Right ventricle myocardium inferior (tissue), 1 donor: ENCODE measurements around the gene ST6GAL1. TPM values are rescaled to one million over a fixed set of nuclear protein-coding genes. Genes with fewer than 3 reads are reported as not detected.
A peak's percentile ranks its signal among the peaks of the same experiment; 100 is the strongest.

Experiments used
- ATAC-seq: fragments of 200-7000 bp; cut with Tn5 transposase; one replicate; pipeline ENCODE4 v1.9.1; 2020; ENCODE audit warnings: mild to moderate bottlenecking, moderate library complexity
- DNase-seq: peaks from one replicate; pipeline ENCODE4 v3.0.0; 2021; ENCODE audit errors: missing footprints
- intact Hi-C: fragments of 100-400 bp; cut with DNase I; formaldehyde crosslinking; loops from one replicate; pipeline ENCODE4 v1.11.0; 2022
- total RNA-seq: library from RNA; stranded (reverse); fragmentation: NEBNext Ultra II Directional; extraction: Animal tissue kit (Norgen Biotek cat#: 25700); gene quantifications from one replicate; pipeline ENCODE4 v1.2.1, GENCODE V29; 2021
- donor health status: DM: no; HTN: yes; CAD: no; lungs with severe emphysema.

ST6GAL1 gene
- total RNA-seq, 1 donor from 2014 or later, result 77.1 TPM

DNA sequence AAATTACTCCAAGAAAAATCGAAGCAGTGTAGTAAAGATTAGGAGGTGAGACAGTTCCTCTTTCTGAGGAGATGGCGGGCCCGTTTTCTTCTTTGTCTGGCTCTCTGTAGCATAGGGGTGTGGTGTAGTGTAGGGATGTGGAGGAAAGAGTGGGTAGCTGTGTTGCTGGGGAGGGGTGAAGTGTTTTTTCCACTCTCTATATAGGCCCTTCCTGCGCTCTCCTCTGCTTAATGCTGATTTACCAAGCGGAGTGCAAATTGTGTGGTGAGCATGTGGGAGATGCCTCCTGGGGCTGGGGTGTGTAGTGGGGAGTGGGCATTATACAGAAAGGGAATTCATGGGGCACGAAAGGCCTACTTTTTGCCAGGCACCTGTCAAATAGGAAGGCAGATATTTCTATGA lies 94.9 kb downstream of the ST6GAL1 start:
- ATAC-seq, result no peak
- intact Hi-C loops, result no loop called here

DNA sequence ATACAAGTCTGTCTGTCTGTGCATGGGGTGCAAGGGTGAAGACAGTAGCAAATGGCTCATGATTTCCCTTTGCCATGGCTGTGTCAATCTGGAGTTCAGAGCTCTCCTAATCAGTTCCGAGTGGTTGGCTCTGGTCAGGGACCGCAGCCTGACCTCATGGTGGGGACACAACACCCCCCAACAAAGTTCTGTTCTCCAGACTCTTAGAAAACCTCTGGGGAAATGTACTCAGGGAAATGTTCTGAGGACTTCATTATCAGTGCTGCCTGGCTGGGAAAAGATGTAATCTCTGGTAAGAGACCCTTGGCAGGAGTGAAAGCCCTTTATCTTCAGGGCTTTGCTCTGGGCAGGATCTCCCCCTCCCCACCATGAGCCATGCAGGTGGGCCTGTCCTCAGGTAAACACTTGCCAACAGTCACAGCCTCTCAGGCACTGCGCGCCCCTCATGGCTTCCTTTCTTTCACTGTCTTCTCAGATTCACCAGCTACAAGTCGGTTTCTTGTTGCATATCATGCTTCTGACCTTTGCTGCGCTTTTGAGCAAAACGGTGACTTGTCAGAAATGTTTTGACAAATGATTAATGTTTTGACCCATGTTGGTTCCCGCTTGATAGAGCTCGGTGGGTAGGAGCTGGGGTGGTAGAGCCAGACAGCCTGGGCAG lies 95.5 kb downstream of the ST6GAL1 start:
- ATAC-seq (peak; percentile 24), DNase-seq (no peak)
- intact Hi-C loops, result no loop called here

More for the DNA sequence above, 94.9 kb downstream of the ST6GAL1 start:
- no peak for DNase-seq

DNA sequence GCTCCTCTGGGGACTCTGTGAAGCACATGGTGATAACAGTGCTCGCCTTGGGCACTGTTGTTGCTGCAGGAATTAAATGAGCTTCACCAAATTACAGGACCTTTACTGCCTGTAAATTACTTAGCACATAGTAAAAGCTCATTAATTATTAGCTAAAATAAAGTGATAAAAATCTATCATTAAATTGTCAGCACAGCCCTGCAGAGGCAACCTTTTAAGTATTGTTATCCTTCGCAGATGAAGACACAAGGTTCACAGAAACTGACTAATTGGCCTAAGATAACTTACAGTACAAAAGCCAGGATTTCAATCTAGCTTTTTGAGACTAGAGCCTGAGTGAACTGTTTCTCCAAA lies 96.0 kb downstream of the ST6GAL1 start:
- ATAC-seq, result no peak
- intact Hi-C loops, result no loop called here
- no peak for DNase-seq

DNA sequence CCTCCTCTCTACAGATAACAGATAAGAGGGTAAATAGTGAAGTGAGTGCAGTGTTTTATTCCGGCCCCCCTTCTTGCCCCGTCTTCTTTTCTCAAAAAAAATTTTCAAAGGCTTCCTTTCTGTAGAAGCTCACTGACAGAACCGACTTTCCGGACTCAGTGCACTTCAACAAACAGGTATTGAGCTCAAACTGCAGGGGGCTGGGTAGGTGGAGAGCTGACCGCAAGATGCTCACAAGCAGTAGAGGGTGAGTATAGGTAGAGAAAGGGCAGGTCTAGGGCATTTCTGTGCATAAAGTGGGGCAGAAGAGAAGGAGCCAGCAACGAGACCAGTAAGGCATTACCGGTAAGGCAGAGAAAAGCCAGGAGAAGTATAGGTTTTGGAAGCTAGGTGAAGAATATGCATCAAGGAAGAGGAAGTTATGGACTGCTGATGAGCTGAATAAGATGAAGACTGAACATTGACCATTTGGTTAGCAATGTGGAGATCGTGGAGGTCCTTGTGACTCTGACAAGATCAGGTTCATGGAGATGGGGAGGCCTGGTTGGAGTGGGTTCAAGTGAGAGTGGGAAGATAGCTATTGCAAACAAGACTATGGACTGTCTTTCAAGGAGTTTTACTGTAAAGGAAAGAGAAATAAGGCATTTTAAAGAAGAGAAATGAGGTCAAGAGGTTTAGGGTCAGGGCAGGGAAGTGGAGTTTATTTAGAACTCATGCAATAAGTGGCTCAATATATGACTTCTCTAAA lies 97.4 kb downstream of the ST6GAL1 start:
- intact Hi-C loops, result no loop called here
- ATAC-seq, result no peak
- DNase-seq, result no peak

DNA sequence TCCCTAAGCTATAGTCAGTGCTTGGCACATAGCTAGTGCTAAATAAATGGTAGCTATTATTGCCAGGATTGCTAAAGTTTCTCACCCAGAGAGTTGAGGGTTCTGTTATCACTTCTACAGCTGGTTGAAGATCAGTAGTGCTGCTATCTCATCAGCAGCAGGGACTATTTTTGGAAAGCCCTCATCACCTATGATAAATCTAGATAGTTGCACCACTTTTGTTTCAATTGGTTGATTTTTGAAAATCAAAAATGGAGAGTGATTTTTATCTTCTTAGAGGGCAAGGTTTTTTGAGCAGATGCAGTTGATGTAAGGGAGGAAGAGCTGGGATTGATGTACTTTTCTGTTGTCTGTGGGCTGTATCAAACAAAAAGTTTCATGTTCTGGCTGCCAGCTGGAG lies 101.6 kb downstream of the ST6GAL1 start:
- DNase-seq, result no peak
- no peak for ATAC-seq
- intact Hi-C loops, result no loop called here

DNA sequence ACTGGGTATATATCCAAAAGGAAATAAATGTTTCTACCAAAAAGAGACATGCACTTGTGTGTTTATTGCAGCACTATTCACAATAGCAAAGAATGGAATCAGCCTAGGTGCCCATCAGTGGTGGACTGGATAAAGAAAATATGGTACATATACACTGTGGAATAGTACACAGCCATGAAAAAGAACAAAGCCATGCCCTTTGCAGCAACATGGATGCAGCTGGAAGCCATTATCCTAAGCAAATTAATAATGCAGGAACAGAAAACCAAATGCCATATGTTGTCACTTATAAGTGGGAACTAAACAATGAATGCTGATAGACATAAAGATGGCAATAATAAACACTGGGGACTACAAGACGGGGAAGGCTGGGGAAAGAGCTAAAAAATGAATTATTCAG lies 106.1 kb downstream of the ST6GAL1 start:
- DNase-seq (no peak), ATAC-seq (no peak)
- intact Hi-C loops, result no loop called here

DNA sequence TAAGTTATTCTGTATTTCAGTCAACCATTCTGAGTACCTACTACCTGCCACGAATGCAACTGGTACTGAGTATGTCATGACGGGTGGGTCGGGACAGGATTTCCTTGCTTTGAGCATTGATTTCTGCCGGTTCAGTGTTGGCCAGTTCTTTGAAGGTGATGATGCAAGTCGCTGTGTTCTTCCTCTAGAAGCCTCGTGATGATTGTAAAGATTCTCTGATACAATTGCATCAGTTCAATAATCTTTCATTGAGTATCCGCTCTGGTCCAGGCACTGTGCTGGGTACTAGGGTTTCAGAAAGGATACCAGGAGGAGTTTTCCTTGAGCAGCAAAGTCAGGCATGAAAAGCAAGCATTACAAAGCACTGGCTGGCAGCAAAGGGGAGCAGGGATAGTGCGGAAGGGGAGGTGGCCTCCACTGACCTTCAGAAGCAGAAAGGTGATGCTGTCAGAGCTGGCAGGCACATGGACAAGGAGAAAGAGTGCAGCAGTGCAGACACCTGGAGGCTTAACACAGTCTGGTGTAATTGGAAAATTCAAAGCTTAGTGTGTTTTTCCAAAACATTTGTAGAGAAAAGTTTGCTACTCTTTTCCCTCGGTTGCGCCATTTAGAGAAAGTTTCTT lies 108.9 kb downstream of the ST6GAL1 start:
- ATAC-seq (no peak), DNase-seq (no peak)
- intact Hi-C loops, result no loop called here

DNA sequence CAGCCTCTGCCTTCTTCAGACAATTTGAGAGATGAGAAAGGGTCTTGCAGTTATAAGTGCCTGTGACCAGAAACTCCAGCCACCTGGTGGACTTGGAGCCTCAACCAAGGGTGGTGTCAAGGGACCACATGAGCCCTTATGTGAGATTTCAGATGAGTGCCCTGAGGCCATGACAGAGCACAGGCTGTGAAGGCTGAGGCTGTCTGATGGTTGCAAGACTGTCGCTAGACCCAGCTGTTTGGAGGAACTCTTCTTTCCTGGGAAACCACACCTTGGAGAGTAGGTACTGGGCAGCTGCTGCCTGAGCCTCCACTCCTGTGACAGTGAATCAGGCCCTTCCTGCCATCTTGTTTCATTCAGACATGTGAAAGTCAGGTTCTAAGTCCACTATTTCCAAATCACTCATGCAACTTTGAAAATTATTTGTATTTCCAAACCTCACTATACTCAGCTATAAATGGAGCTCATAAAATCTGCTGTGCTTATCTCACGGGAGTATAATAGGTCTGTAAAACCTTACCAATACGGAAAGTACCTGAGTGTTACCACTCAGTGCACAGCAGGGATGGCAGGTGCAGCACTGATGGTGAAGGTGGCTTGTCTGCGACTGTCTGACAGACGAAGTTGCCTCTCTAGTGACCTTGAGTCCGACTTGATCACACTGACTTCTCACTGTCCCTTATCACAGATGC lies 109.5 kb downstream of the ST6GAL1 start:
- intact Hi-C loops, result no loop called here
- no peak for DNase-seq
- no peak for ATAC-seq

DNA sequence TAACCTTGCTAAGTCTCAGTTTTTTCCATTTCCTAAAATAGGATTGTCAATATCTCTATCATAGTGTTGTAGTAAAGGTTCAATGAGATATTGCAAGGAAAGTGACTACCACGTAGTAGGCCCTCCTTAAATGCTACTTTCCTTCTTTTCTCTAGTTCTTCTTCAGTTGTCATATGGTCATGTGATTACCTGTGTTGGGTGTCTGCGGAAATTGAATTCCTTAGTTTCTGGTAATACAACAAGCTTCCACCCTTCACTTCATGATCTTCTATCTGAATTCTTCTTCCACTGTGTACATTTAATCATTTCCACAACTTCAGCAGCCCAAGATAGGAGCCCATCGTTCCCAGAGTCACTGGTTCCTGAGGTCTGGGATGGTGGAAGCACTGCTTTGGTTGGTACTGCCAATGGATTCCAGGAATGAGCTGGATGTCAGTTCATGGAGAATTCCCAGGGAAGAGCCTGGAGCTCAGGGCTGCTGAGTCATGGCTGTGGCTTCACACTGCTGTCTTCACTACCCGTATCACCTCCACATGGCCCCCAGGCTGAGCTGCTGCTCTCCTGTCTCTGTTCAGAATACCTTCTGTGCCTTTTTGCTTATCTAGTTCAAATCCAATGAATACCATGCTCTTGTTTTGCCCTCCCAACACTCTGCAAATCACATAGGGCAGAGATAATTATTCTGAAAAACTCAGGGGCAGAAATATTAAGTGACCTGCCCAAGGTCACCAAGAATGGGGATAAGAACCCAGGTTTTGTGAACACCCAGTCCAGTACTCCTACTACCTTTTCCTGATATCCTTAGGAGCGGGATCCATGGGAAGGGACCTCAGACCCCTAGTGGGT lies 110.4 kb downstream of the ST6GAL1 start:
- DNase-seq, result no peak
- intact Hi-C loops, result no loop called here
- ATAC-seq, result no peak

DNA sequence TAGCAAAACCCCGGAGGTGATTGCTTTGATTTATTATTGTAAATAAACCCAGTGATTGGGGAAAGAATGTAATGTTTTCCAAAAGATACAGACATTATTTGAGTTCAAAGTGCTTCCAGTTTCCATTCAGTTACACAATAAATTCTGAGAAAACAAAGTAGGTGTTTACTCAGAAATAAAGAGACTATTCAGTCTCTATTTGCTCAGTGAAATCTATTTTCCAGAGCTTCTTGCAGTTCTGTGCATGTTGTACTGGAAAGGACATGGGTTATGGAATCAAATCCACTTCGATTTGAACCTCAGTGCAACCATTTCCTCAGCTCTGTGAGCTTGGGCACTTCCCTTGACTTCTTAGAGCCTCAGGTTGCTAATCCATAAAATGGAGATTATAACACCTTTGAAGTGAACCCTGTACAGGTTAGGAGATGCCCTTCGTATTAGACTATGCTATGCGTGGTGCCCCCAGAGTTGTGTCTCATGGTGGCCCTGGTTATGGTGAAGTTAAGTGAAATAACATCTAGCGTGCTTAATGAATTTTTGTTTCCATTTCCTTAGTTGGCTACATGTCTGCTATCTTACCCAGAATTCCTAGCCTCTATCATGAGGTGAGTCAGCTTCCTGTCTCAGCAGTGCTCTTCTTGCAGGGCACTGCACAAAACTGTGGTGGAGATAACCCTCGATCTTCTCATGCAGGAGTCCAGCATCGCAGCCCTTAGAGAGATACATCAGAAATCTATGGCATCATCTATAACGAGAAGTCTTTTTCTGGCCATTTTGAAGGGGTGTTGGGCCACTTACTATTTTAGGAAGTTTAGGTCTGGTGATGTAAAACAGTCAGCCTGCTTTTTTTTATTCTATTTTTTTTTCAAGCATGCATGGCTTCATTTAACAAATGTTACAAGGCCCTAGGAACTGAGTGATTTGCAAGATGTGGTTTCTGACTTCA lies 111.3 kb downstream of the ST6GAL1 start:
- no peak for DNase-seq
- intact Hi-C loops, result no loop called here
- ATAC-seq, result no peak

DNA sequence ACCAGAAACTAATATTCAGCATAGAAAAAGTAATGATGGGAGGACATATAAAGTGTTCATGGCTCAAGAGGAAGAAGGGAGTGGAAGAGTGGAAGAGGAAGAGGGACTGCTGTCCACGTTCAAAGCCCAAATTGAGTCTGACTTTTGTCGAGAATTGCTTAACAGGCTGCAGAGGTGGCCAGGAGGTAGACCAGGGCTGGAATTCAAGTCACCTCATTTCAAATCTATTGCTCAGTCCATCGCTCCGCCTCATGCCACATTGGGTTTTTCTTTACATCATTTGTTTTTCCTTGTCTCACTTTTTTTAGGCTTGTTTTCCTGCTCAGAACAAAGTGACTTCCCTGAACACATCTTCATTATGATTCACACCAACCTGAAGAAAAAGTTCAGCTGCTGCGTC lies 112.0 kb downstream of the ST6GAL1 start:
- intact Hi-C loops, result no loop called here

DNA sequence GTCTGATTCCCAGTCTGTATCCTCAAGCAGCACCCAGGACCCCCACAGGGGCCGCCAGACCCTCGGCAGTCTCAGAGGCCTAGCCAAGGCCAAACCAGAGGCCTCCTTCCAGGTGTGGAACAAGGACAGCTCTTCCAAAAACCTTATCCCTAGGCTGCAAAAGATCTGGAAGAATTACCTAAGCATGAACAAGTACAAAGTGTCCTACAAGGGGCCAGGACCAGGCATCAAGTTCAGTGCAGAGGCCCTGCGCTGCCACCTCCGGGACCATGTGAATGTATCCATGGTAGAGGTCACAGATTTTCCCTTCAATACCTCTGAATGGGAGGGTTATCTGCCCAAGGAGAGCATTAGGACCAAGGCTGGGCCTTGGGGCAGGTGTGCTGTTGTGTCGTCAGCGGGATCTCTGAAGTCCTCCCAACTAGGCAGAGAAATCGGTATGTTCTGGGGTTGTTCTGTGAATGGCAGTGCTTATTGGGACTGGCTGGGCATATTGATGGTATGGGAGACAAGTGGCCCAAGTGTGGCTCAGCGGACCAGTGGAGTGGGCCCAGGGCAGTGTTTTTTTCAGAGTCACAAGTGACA lies 112.6 kb downstream of the ST6GAL1 start:
- ATAC-seq (no peak), DNase-seq (no peak)
- intact Hi-C loops, result no loop called here

More for the DNA sequence above, 112.0 kb downstream of the ST6GAL1 start:
- ATAC-seq (no peak), DNase-seq (no peak)

DNA sequence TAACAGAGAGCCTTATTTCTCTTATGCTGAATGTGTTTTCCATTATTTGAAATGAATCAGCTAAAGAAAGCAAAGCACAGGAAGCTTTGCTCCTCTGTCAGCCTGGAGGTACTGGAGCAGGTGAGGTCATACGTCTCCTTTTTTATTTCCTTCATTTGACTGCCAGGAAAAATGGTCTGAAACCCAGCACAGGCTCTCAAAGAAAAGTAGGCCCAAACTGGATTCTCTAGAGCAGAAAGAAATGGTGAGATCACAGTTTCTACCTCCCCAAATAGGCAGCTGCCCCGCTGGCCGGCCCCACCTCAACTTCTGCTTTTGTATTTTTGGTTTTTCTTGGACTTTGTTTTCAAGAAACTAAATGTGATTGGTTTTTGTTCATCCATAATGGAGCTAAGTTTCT lies 113.9 kb downstream of the ST6GAL1 start:
- intact Hi-C loops, result no loop called here
- DNase-seq (no peak), ATAC-seq (no peak)

DNA sequence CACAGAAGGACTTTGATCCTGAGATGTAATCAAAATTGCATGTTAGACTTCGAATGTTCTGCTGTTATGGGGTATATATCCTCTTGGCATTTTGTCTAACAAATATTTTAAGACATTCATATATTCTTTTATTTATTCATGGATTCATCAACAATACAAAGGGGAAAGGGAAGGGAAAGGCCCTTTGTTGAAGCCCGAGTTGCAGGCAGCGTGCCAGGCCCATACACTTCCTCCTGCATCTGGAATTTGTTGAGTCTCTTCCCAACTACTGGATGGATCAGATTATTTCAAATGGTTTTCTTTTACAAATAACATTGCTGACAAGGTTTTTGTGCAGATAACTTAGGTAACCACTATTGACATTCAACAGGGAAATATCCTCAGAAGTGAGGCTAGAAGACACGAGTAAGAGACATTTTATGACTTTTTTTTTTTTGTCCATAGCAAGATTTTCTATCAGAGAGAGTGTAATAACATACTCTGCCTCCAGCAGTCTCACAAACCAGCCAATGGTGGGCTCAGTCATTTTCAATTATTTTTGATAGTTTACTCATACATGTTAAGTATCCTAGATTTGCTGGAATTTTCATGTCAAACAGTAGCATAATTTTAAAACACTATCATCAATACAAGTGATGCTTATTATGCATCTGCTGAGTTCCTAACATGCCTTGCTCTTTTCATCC lies 114.7 kb downstream of the ST6GAL1 start:
- ATAC-seq (no peak), DNase-seq (no peak)
- intact Hi-C loops, result no loop called here

DNA sequence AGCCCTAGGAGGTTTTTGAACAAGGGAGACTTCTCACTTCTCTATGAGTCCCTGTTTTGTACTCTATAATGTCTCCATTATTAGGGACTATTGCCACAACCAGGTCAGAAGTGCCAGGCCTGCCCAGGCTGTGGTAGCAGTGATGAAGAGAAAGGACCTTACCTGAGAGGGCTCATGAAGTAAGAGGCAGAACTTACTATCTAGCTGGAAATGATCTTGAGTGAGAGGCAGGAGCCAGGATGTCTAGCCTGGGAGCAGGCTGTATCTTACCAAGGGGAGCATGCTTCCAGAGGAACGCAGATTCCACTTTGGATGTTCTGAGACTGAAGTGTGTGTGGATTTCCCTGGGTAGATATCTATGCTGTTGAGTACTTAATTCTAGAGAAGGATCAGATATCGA lies 115.7 kb downstream of the ST6GAL1 start:
- intact Hi-C loops, result no loop called here
- DNase-seq, result no peak
- ATAC-seq, result no peak

DNA sequence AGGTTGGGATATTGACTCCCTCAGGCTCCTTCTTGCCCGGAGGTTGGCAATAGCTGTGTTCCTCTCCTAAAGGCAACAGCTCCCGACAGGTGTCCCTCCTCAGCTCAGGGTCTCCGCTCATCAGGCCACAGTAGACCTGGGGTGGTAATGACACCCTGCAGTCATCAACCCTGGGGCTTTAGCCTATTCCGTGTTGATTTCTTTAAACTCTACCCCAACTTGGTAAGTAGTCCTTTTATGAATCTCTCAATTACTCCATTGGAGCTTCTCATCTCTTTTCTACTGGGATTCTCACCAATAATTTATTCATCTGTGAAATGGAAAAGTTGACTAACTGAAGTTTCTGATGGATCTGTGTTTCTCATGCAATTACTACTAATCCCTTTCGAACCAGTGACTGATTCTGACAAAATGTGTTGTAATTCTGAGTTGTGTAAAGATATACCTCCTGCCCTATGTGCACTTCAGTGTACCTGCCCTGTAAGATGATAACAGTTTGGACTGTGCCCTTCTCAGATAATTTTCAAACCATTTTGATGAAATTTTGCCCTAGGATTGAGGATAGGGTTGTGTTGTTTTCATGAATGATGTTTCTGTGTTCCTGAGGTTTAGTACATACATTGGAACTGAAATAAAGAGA lies 119.3 kb downstream of the ST6GAL1 start:
- DNase-seq, result no peak
- intact Hi-C loops, result no loop called here
- no peak for ATAC-seq
